HL-60 (cell line): ENCODE data around the gene CCDC92B.

Source experiments
- DNase-seq, 2 experiments: peaks; one replicate each; pipeline ENCODE4 v3.0.0-alpha.2; 2010 to 2020; ENCODE audit warnings: low read depth in 1 of 2, low spot score in 1 of 2
- H3K27ac ChIP-seq: fragments of 250-450 bp; sonication (Bioruptor Pico); replicated peaks from 2 replicates; pipeline ENCODE4 v1.5.1; 2020; ENCODE audit warnings: mild to moderate bottlenecking, moderate library complexity
- H3K27me3 ChIP-seq: fragments of 250-450 bp; sonication (Bioruptor Pico); 2 replicates; pipeline ENCODE4 v1.5.1; 2021; ENCODE audit warnings: mild to moderate bottlenecking, moderate library complexity; ENCODE audit not compliant: insufficient read depth, poor library complexity, severe bottlenecking
- H3K4me3 ChIP-seq: replicated peaks from 2 replicates; pipeline ENCODE4 v1.5.1; 2011; ENCODE audit warnings: mild to moderate bottlenecking, control low read depth, low read length; ENCODE audit not compliant: insufficient read depth
- CTCF ChIP-seq: IDR thresholded peaks from one replicate; pipeline ENCODE4 v1.5.1; 2011; ENCODE audit warnings: low read length, control low read depth, inconsistent platforms; ENCODE audit not compliant: insufficient read depth
- GABPA ChIP-seq: IDR thresholded peaks from 2 replicates; pipeline ENCODE4 v1.6.1; 2012; ENCODE audit warnings: low read depth
- POLR2AphosphoS5 ChIP-seq: IDR thresholded peaks from 2 replicates; pipeline ENCODE4 v1.6.1; 2012; ENCODE audit warnings: low read depth
- REST ChIP-seq: IDR thresholded peaks from 2 replicates; pipeline ENCODE4 v1.6.1; 2012; ENCODE audit warnings: low read depth; ENCODE audit not compliant: insufficient replicate concordance
- SPI1 ChIP-seq: IDR thresholded peaks from 2 replicates; pipeline ENCODE4 v1.6.1; 2012; ENCODE audit warnings: low read depth, mild to moderate bottlenecking, borderline replicate concordance

CCDC92B gene

GRCh38 chr17:2692781-2693135 is 56.7 kb downstream of the CCDC92B start:
- Histone ChIP-seq H3K27me3 (no peaks in the 10 kb centered on the region), H3K4me3 (no peak overlapping the region), H3K27ac (no peak overlapping the region)
- TF ChIP-seq POLR2AphosphoS5 (no peak), SPI1 (no peak), REST (no peak), CTCF (no peak), GABPA (no peak)
- no peak for DNase-seq

- Histone ChIP-seq H3K4me3 (no peak overlapping the region), H3K27ac (no peak overlapping the region), H3K27me3 (no peaks in the 10 kb centered on the region)
- no peak for DNase-seq
- TF ChIP-seq POLR2AphosphoS5: no peak
- no peak for TF ChIP-seq SPI1
- no peak for TF ChIP-seq CTCF
- no peak for TF ChIP-seq REST
- TF ChIP-seq GABPA: no peak
These were observed 57.3 kb downstream of the CCDC92B start for GRCh38 chr17:2691965-2692780.

GRCh38 chr17:2691069-2691871 is 58.2 kb downstream of the CCDC92B start:
- DNase-seq: no peak
- no peak overlapping the region for H3K27ac ChIP-seq
- H3K4me3 ChIP-seq: no peak overlapping the region
- no peaks in the 10 kb centered on the region for H3K27me3 ChIP-seq
- TF ChIP-seq POLR2AphosphoS5 (no peak), REST (no peak), SPI1 (no peak), GABPA (no peak), CTCF (no peak)
